ENCODE measurements around the gene RAPGEF2.
"Not testable (repeated sequence)": the region's sequence is repeated elsewhere in the genome, so short reads cannot be mapped to it uniquely, and the experiment has no call there.

The RAPGEF2 gene

DNA sequence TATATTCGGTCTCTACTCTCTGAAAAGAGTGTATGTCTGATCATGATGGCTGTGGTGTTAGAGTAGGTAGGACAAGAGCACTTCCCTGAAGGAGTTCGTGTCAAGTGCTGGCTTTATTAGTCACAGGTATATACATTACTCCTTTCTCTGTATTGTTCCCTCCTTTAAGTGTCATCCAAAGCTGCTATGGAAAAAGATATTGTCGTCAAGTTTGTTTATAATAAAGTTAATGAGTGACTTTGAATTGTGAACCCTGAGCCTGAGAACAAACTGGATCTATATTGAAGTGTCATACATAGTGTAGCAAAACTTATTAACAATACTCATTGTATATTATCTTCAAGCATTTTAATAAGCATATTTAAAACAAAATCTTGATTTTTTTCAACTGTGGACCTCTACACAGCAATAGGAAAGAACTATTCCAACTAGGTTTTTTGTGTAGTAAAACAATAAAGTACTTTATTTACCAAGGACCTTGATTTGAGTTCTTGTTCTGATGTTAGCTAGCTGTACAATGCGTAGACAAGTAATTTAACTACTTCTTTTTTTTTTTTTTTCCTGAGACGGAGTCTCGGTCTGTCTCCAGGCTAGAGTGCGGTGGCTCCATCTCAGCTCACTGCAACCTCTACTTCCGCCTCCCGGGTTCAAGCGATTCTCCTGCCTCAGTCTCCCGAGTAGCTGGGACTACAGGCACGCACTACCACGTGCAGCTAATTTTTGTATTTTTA lies 177.7 kb downstream of the RAPGEF2 start:
- no peak for DNase-seq (ENCODE audit: low spot score)

DNA sequence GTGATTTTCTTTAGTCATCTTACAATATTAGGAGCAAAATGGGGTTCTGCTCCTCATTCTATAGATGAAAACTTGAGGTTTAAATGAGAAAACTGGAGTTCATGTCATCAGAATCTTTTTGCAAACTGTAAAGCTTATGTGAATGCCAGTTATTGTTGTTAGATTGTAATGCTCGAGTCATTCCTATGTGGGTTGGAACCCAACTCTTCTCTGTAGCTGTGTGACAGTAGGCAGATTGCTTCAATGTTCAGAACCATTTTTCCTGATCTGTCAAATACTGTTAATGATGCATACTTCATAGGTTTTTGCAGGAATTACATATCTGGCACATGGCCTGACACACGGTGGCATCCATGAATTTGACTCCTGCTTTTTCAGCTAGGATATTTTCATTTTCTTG lies 178.9 kb downstream of the RAPGEF2 start:
- no peak for DNase-seq (ENCODE audit: low spot score)

DNA sequence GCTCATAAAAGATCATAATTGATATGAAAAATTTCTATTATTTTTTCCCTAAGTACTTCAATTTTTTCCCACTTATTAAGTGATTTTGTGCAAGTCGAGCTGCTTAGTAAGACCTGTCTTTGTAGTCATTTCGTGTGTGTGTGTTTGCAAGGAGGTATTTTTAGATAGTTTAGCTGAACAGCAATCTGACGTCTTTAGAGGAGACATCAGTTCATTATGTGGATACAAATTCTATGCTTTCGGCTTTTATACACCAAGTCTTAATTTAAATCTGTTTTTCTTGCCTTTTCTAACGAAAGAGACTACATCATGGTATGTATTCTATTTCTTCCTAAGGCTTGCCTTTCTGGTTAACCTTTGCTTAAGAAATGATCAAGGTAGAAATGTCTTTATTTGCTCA lies 179.4 kb downstream of the RAPGEF2 start:
- DNase-seq (ENCODE audit: low spot score) = no peak

DNA sequence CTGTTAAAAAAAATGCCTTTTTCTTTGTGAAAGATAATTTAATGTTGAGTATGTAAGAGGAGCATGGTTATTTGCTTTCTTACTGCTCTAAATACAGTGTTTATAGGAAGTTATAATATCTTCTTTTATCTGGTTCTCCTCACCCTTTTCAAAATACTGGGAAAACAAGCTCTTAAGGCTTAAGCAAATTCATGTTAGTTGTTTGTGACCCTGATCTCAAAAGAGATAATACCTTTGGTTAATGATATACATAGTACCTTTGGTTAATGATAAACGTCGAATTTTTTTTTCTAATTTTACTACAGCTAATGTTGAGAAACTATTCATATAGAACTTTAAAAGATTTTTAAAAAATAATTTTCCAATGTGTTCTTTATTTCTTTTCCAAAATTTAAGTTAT lies 180.1 kb downstream of the RAPGEF2 start:
- no peak for DNase-seq (ENCODE audit: low spot score)

DNA sequence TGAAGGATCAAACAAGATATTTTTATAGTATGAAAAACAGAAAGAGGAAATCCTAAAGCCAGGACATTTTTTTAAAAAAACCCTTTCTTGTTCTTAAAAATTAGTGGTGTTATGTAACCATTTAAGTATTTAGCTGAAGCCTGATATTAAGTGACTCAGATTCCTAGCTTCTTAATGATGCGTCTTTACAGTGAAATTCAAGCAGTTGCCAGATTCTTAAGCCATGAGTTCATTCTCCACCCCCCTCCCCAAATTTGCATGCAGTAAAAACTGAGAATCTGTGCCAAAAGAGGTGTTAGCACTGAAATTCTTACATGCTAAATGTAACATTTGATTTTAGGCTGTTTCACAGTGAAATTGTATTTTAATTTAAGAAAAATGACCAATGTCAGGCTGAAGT lies 180.8 kb downstream of the RAPGEF2 start:
- peak; percentile 71 for DNase-seq (ENCODE audit: low spot score)

DNA sequence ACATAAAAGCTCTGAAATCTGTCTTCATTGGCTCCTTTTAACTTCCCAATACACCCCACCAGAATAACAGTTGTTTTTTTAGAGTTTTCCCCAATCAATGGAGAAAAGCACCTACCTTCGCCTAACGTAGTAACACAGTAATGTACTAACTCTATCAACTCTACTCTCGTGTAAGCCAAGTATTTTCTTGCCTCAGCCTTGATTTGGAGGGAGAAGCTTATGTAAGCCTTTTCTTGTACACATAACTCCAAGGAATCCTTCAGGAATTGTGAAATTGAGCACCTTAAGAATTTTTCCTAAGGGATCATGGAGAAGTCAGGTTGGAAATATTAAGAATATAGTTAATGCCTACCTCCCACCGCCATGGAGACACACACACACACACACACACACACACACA lies 181.2 kb downstream of the RAPGEF2 start:
- no peak for DNase-seq (ENCODE audit: low spot score)

DNA sequence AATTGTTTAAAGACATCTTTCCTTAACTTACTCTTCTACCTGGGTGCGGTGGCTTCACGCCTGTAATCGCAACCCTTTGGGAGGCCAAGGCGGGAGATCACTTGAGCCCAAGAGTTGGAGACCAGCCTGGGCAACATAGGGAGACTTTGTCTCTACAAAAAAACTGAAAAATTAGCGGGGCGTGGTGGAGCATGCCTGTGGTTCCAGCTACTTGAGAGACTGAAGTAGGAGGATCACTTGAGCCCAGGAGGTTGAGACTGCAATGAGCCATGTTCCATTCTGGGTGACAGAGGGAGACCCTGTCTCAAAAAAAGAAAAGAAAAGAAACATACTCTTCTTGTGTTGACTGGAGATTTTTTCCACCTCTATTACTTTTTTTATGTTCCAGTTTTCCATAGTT lies 181.9 kb downstream of the RAPGEF2 start:
- no peak for DNase-seq (ENCODE audit: low spot score)

GRCh38 chr4:159287767-159288166 lies 184.9 kb downstream of the RAPGEF2 start:
- DNase-seq (ENCODE audit: low spot score) = no peak

GRCh38 chr4:159289682-159290081 lies 186.8 kb downstream of the RAPGEF2 start:
- no peak for DNase-seq (ENCODE audit: low spot score)

GRCh38 chr4:159290321-159291030 lies 187.6 kb downstream of the RAPGEF2 start:
- DNase-seq (ENCODE audit: low spot score) = no peak

DNA sequence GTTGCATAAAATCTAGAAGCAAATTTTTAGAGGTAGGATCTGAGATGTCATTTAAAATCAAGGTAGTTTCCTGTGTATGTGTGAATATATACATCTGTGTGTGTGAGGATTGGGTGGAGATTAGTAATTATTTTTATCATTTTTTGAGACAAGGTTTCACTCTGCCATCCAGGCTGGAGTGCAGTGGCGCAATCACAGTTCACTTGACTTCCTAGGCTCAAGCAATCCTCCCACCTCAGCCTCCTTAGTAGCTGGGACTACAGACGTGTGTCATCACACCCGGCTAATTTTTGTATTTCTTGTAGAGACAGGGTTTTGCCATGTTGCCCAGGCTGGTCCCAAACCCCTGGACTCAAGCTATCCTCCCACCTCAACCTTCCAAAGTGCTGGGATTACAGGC lies 188.3 kb downstream of the RAPGEF2 start:
- DNase-seq (ENCODE audit: low spot score) = no peak

DNA sequence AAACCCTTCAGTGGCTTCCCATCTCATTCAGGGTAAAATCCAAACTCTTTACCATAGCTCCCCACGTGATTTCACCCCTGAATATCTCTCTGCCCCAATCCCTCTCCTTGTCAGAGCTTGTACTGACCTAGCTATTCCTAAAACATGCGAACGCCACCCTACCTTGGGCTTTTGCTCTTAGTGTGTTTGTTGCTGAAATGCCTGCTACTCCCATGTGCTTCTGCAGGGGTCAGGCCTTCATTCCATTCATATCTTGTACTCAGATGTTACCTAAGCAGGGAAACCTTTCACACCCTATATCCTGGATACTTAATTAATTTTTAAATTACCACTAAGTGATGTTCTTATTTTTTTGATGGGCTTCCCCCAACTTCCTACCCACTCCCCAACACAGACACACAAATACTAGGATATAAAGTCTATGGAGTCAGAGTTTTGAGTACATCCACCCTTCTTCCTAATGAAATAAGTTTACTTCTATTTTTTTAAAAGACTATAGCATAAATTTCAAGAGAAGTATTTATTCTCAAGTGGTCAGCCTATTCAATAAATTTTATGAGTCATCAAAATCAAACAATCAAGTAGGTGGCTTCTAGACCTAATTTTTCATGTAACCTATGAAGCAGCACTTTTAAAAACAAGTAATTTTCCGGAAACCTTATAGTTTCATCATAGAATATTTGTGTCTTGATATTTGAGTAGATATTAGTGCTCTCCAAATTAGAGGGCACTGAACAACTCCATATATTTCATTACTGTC lies 189.4 kb downstream of the RAPGEF2 start:
- DNase-seq (ENCODE audit: low spot score) = no peak

DNA sequence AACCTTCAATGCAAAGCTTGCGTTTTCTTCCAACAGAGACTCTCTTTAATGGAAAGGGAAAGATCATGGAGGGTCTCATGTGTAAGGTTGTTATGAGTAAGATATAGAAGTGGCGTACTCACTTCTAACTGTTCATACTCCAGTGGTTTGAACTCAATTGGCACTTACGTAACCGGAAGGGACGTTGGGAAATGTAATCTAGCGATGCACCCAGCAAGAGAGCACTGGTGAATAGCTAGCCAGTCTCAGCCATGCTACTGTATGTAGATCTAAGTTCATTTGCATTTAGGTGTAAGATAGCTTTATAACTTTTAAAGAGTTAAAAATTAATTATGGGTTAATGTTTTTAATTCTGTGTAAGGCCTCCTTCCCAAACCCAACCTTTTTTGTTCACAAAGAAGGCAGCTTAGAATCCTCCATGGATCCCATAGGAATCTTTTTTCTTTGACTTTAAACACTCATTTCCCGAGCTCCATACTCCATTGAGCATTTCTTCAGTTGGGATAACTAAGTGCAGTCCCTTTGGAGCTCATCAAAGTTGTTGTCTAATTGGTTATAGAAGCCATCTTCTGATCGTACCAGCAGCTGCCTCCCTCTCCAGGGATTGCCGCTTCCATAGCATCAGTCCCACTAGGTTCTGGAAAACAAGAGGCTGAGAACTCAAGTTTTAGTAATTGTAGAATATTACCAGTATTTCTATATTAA lies 191.1 kb downstream of the RAPGEF2 start:
- DNase-seq (ENCODE audit: low spot score) = no peak

DNA sequence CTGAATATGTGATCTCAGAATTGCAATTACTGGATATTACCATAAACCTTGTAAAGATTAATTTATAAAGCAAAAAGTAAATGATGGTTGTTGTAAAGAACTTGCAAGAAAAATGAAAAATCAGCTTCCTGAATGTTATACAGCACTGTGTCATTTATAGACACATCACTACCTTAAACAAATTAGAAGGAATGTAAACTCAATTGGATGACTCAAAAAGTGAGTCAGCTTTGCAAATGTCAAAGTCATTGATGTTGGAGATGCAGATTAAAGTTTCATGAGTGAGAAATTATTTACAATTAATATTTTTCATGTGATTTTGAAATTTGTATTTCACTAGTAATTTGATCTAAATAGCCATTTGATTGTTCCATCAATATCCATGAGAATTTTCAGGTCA lies 193.2 kb downstream of the RAPGEF2 start:
- DNase-seq (ENCODE audit: low spot score) = peak; percentile 63

- no peak for DNase-seq (ENCODE audit: low spot score)
These were observed 194.2 kb downstream of the RAPGEF2 start for GRCh38 chr4:159297091-159297490.

GRCh38 chr4:159298502-159298901 lies 195.6 kb downstream of the RAPGEF2 start:
- no peak for DNase-seq (ENCODE audit: low spot score)

DNA sequence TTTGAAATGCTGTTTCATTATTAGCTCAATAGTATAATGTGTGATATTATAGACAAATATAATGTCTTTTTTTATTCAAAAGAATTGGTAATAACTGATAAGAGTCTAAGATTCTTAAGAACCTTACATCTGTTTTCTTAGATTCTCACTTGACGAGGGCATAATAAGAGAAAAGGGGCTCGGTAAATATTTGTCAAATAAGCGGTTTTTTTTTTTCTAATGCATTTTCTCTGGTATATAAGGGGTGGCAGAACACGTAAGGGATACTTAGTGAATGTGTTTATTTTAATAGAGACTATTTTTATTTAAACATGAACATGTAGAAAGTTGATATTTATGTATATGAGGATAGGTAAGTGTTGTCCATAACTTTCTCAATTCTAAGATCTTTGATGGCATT lies 200.6 kb downstream of the RAPGEF2 start:
- DNase-seq (ENCODE audit: low spot score) = no peak

DNA sequence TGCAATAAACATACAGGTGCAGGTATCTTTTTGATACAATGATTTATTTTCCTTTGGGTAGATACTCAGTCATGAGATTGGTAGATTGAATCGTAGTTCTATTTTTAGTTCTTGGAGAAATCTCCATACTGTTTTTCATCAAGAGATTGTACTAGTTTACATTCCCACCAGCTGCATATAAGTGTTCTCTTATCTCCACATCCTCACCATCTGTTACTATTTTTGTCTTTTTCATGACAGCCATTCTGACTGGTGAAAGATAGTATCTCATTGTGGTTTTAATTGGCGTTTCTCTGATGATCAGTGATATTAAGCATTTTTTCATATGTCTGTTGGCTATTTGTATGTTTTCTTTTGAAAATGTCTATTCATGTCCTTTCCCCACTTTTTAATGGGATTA lies 202.2 kb downstream of the RAPGEF2 start:
- no peak for DNase-seq (ENCODE audit: low spot score)

DNA sequence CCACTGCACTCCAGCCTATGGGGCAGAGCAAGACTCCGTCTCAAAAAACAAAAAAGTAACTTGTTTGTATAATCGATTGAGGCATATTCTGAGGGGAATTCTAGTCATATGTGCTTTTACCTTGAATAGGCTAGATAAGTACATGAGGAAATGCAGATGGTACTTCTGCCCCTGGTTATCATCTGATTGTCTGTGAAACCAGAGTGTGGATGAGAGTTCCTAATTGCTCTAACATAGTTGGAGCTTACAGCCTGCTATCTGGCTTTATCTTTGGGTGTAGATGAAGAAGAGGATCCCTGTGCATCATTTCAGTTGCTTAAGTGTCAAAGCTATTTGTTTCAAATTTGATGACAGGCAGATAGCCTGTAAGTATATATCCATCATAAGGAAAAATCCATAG lies 205.1 kb downstream of the RAPGEF2 start:
- no peak for DNase-seq (ENCODE audit: low spot score)

DNA sequence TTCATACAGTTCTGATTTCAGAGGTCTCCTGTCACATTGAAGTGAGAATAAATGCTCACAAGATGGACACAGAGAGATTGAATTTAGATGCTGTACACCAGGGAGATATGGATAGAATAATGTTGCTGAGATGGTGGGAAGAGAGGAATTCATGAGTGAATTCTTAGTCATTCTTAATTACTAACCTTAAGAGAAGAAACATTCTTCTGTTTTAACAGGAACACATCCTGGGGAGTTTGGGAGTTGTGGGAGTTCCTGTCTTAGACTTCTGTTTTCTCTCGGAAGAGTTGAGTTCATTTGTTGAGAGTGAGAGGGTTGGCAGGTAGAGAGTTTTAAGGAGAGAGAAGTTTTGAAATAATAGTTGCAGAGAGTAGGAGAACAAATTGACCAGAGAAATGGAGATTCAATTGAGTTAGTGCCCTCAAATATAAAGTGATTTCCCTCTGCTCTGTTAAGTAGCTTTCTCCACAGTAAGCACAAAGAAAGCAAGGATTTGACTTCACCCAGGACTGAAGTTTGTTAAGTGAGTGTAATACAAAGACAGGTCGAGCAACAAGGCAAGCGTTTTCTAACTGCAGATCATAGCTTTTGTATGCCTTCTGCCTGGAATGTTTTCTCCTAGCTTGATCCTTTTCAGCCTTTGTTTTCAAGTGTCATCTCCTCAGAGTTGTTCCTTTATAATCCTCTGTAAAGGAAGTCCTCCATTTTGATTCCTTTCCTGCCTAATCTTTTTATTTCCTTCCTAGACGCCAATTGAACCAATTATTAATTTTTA lies 205.9 kb downstream of the RAPGEF2 start:
- DNase-seq (ENCODE audit: low spot score) = peak; percentile 44

GRCh38 chr4:159312236-159312635 lies 209.4 kb downstream of the RAPGEF2 start:
- DNase-seq (ENCODE audit: low spot score) = no peak

- DNase-seq (ENCODE audit: low spot score) = not testable (repeated sequence)
These were observed 213.0 kb downstream of the RAPGEF2 start for GRCh38 chr4:159315879-159316278.
